HEK293T (cell line): ENCODE measurements around the gene OR8K5.
"Not testable (repeated sequence)": the region's sequence is repeated elsewhere in the genome, so short reads cannot be mapped to it uniquely, and the experiment has no call there.

Experiments
- CTCF ChIA-PET: fragments of 350-600 bp; formaldehyde crosslinking; extraction: SDS; loops from one replicate; lab custom pipeline; 2021; ENCODE audit warnings: antibody characterized with exemption, inconsistent platforms; lab: Yijun Ruan, JAX
- POLR2A ChIA-PET: fragments of 350-600 bp; formaldehyde crosslinking; extraction: SDS; loops from one replicate; lab custom pipeline; 2020; ENCODE audit warnings: antibody characterized with exemption, inconsistent platforms; lab: Yijun Ruan, JAX
- DNase-seq: peaks from one replicate; pipeline ENCODE4 v3.0.0; 2012; ENCODE audit warnings: mixed read lengths; ENCODE audit errors: extremely low spot score
- ARNT ChIP-seq: fragments of 450-650 bp; IDR thresholded peaks from 2 replicates; pipeline ENCODE4 v1.6.1; 2017; ENCODE audit warnings: mild to moderate bottlenecking
- BHLHE40 ChIP-seq: fragments of 450-650 bp; IDR thresholded peaks from 2 replicates; pipeline ENCODE4 v1.6.1; 2016; ENCODE audit warnings: mild to moderate bottlenecking, moderate library complexity, borderline replicate concordance
- CTBP1 ChIP-seq: fragments of 450-650 bp; IDR thresholded peaks from 2 replicates; pipeline ENCODE4 v1.6.1; 2016; ENCODE audit warnings: borderline replicate concordance
- ELF4 ChIP-seq: fragments of 450-650 bp; IDR thresholded peaks from 2 replicates; pipeline ENCODE4 v1.6.1; 2017; ENCODE audit warnings: antibody characterized with exemption
- FOXA1 ChIP-seq: fragments of 450-650 bp; IDR thresholded peaks from 2 replicates; pipeline ENCODE4 v1.6.1; 2016; ENCODE audit warnings: mild to moderate bottlenecking
- FOXK2 ChIP-seq: fragments of 450-650 bp; IDR thresholded peaks from 2 replicates; pipeline ENCODE4 v1.6.1; 2016; ENCODE audit warnings: mild to moderate bottlenecking
- FOXM1 ChIP-seq: fragments of 450-650 bp; IDR thresholded peaks from 2 replicates; pipeline ENCODE4 v1.6.1; 2017; ENCODE audit warnings: mild to moderate bottlenecking, borderline replicate concordance
- HDGF ChIP-seq: fragments of 450-650 bp; IDR thresholded peaks from 2 replicates; pipeline ENCODE4 v1.6.1; 2017; ENCODE audit warnings: antibody characterized with exemption, borderline replicate concordance
- L3MBTL2 ChIP-seq: fragments of 450-650 bp; conservative IDR thresholded peaks from 2 replicates; pipeline ENCODE4 v1.6.1; 2016; ENCODE audit warnings: mild to moderate bottlenecking
- LEF1 ChIP-seq: fragments of 450-650 bp; IDR thresholded peaks from 2 replicates; pipeline ENCODE4 v1.6.1; 2017; ENCODE audit warnings: mild to moderate bottlenecking, borderline replicate concordance
- NFRKB ChIP-seq: fragments of 450-650 bp; IDR thresholded peaks from 2 replicates; pipeline ENCODE4 v1.6.1; 2016; ENCODE audit warnings: mild to moderate bottlenecking, moderate library complexity
- PKNOX1 ChIP-seq: fragments of 450-650 bp; IDR thresholded peaks from 2 replicates; pipeline ENCODE4 v1.6.1; 2016
- SP1 ChIP-seq: fragments of 450-650 bp; IDR thresholded peaks from 2 replicates; pipeline ENCODE4 v1.6.1; 2017
- SUZ12 ChIP-seq: fragments of 450-650 bp; IDR thresholded peaks from 2 replicates; pipeline ENCODE4 v1.6.1; 2016; ENCODE audit warnings: mild to moderate bottlenecking
- TARDBP ChIP-seq: fragments of 450-650 bp; IDR thresholded peaks from 2 replicates; pipeline ENCODE4 v1.6.1; 2016
- ZNF384 ChIP-seq: fragments of 450-650 bp; IDR thresholded peaks from 2 replicates; pipeline ENCODE4 v1.6.1; 2016

The OR8K5 gene

GRCh38 chr11:56172256-56172830 lies 12.2 kb upstream of the OR8K5 start:
- no peak for DNase-seq
- no peak for TF ChIP-seq ARNT
- no peak for TF ChIP-seq FOXK2
- no peak for TF ChIP-seq FOXA1
- TF ChIP-seq L3MBTL2, result no peak
- no peak for TF ChIP-seq NFRKB
- no peak for TF ChIP-seq CTBP1
- no peak for TF ChIP-seq PKNOX1
- POLR2A ChIA-PET, result no interaction called here
- CTCF ChIA-PET, result no interaction called here

- no peak for TF ChIP-seq SP1
- no peak for TF ChIP-seq NFRKB
- no peak for TF ChIP-seq PKNOX1
- TF ChIP-seq ZNF384, result no peak
- no peak for TF ChIP-seq CTBP1
- POLR2A ChIA-PET, result no interaction called here
- CTCF ChIA-PET, result no interaction called here
- no peak for DNase-seq
Measured at GRCh38 chr11:56163804-56164203, 3.7 kb upstream of the OR8K5 start.

- POLR2A ChIA-PET, result no interaction called here
- CTCF ChIA-PET, result no interaction called here
- TF ChIP-seq ELF4 (no peak), CTBP1 (no peak), FOXM1 (no peak), TARDBP (no peak), ARNT (no peak), BHLHE40 (no peak), SP1 (no peak), L3MBTL2 (no peak), HDGF (no peak), SUZ12 (no peak)
- DNase-seq, result no peak
Measured at GRCh38 chr11:56152333-56152732, 7.8 kb downstream of the OR8K5 start.

GRCh38 chr11:56151376-56151775 lies 8.7 kb downstream of the OR8K5 start:
- TF ChIP-seq HDGF (no peak), BHLHE40 (no peak), L3MBTL2 (no peak), ELF4 (no peak), ARNT (no peak), FOXA1 (no peak)
- DNase-seq, result no peak
- ChIA-PET POLR2A (no interaction called here), CTCF (no interaction called here)

GRCh38 chr11:56143681-56144080 lies 16.4 kb downstream of the OR8K5 start:
- CTCF ChIA-PET, DNase-seq, POLR2A ChIA-PET: not testable (repeated sequence)

- ChIA-PET POLR2A (no interaction called here), CTCF (no interaction called here)
- no peak for DNase-seq
- TF ChIP-seq LEF1 (no peak), NFRKB (no peak), FOXM1 (no peak), ARNT (no peak), PKNOX1 (no peak), L3MBTL2 (no peak), ZNF384 (no peak), SUZ12 (no peak), SP1 (no peak), TARDBP (no peak), HDGF (no peak), FOXK2 (no peak), CTBP1 (no peak), ELF4 (no peak)
Measured at GRCh38 chr11:56140151-56140661, 19.9 kb downstream of the OR8K5 start, which contains the start of gene OR8J3. TSS of gene OR8J3 (minus strand) at chr11:56140201. CDS start at chr11:56137718, 2,483 bp downstream.

- TF ChIP-seq PKNOX1, result no peak
- TF ChIP-seq BHLHE40, result no peak
- TF ChIP-seq CTBP1, result no peak
- no peak for TF ChIP-seq HDGF
- TF ChIP-seq ARNT, result no peak
- TF ChIP-seq L3MBTL2, result no peak
- no peak for TF ChIP-seq FOXA1
- no peak for TF ChIP-seq SUZ12
- TF ChIP-seq FOXK2, result no peak
- no peak for TF ChIP-seq LEF1
- TF ChIP-seq TARDBP, result no peak
- no peak for TF ChIP-seq ELF4
- TF ChIP-seq SP1, result no peak
- ChIA-PET CTCF (no interaction called here), POLR2A (no interaction called here)
- no peak for DNase-seq
Measured at GRCh38 chr11:56122073-56122472, 38.0 kb downstream of the OR8K5 start, which contains the start of gene OR8H3. TSS of gene OR8H3 (plus strand) at chr11:56122373. CDS start at chr11:56122373, 0 bp downstream.
